HEK293T (cell line): ENCODE results near the gene COQ8B.

Experiments used
- CTCF ChIA-PET: fragments of 350-600 bp; formaldehyde crosslinking; extraction: SDS; loops from one replicate; lab custom pipeline; 2021; ENCODE audit warnings: antibody characterized with exemption, inconsistent platforms; lab: Yijun Ruan, JAX
- POLR2A ChIA-PET: fragments of 350-600 bp; formaldehyde crosslinking; extraction: SDS; loops from one replicate; lab custom pipeline; 2020; ENCODE audit warnings: antibody characterized with exemption, inconsistent platforms; lab: Yijun Ruan, JAX
- DNase-seq: peaks from one replicate; pipeline ENCODE4 v3.0.0; 2012; ENCODE audit warnings: mixed read lengths; ENCODE audit errors: extremely low spot score
- ARNT ChIP-seq: fragments of 450-650 bp; IDR thresholded peaks from 2 replicates; pipeline ENCODE4 v1.6.1; 2017; ENCODE audit warnings: mild to moderate bottlenecking
- BHLHE40 ChIP-seq: fragments of 450-650 bp; IDR thresholded peaks from 2 replicates; pipeline ENCODE4 v1.6.1; 2016; ENCODE audit warnings: mild to moderate bottlenecking, moderate library complexity, borderline replicate concordance
- CTBP1 ChIP-seq: fragments of 450-650 bp; IDR thresholded peaks from 2 replicates; pipeline ENCODE4 v1.6.1; 2016; ENCODE audit warnings: borderline replicate concordance
- ELF4 ChIP-seq: fragments of 450-650 bp; IDR thresholded peaks from 2 replicates; pipeline ENCODE4 v1.6.1; 2017; ENCODE audit warnings: antibody characterized with exemption
- FOXA1 ChIP-seq: fragments of 450-650 bp; IDR thresholded peaks from 2 replicates; pipeline ENCODE4 v1.6.1; 2016; ENCODE audit warnings: mild to moderate bottlenecking
- FOXK2 ChIP-seq: fragments of 450-650 bp; IDR thresholded peaks from 2 replicates; pipeline ENCODE4 v1.6.1; 2016; ENCODE audit warnings: mild to moderate bottlenecking
- FOXM1 ChIP-seq: fragments of 450-650 bp; IDR thresholded peaks from 2 replicates; pipeline ENCODE4 v1.6.1; 2017; ENCODE audit warnings: mild to moderate bottlenecking, borderline replicate concordance
- HDGF ChIP-seq: fragments of 450-650 bp; IDR thresholded peaks from 2 replicates; pipeline ENCODE4 v1.6.1; 2017; ENCODE audit warnings: antibody characterized with exemption, borderline replicate concordance
- L3MBTL2 ChIP-seq: fragments of 450-650 bp; conservative IDR thresholded peaks from 2 replicates; pipeline ENCODE4 v1.6.1; 2016; ENCODE audit warnings: mild to moderate bottlenecking
- LEF1 ChIP-seq: fragments of 450-650 bp; IDR thresholded peaks from 2 replicates; pipeline ENCODE4 v1.6.1; 2017; ENCODE audit warnings: mild to moderate bottlenecking, borderline replicate concordance
- NFRKB ChIP-seq: fragments of 450-650 bp; IDR thresholded peaks from 2 replicates; pipeline ENCODE4 v1.6.1; 2016; ENCODE audit warnings: mild to moderate bottlenecking, moderate library complexity
- PKNOX1 ChIP-seq: fragments of 450-650 bp; IDR thresholded peaks from 2 replicates; pipeline ENCODE4 v1.6.1; 2016
- SP1 ChIP-seq: fragments of 450-650 bp; IDR thresholded peaks from 2 replicates; pipeline ENCODE4 v1.6.1; 2017
- SUZ12 ChIP-seq: fragments of 450-650 bp; IDR thresholded peaks from 2 replicates; pipeline ENCODE4 v1.6.1; 2016; ENCODE audit warnings: mild to moderate bottlenecking
- TARDBP ChIP-seq: fragments of 450-650 bp; IDR thresholded peaks from 2 replicates; pipeline ENCODE4 v1.6.1; 2016
- ZNF384 ChIP-seq: fragments of 450-650 bp; IDR thresholded peaks from 2 replicates; pipeline ENCODE4 v1.6.1; 2016

Gene COQ8B

DNA sequence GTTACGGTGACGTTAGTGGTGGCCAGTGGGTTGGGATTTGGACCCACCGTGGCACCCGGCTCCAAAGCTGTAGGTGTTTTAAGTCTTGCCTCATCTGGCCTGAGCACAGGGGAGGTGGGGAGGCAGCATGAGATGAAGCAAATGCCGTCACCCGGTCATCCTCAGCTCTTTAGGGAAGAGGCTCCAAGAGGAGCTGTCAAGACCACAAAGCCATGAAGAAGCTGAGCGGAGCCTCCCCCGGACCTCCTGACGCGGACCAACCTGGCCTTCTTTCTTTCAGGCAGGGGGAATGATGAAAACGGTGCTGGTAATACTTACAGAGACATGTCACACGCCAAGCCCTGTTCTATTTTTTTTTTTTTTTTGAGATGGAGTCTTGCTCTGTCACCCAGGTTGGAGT lies 26.2 kb upstream of the COQ8B start:
- ChIA-PET CTCF (interaction anchor here (0.7 kb wide), 1 partner anchor 22 kb away, joined by 3 read pairs; no protein-coding TSS in a partner anchor), POLR2A (interaction anchor here (0.9 to 3.3 kb wide), 2 partner anchors 8 to 80 kb away, joined by 3 to 17 read pairs; partner anchors contain the start of genes ACTMAP and SNRPA)
- TF ChIP-seq PKNOX1, result no peak
- no peak for TF ChIP-seq HDGF
- TF ChIP-seq SP1, result no peak
- no peak for TF ChIP-seq L3MBTL2
- TF ChIP-seq FOXK2, result no peak
- TF ChIP-seq ELF4, result no peak
- TF ChIP-seq FOXM1, result no peak
- TF ChIP-seq ZNF384, result no peak
- no peak for TF ChIP-seq NFRKB
- TF ChIP-seq BHLHE40, result no peak
- no peak for TF ChIP-seq TARDBP
- no peak for TF ChIP-seq LEF1
- TF ChIP-seq ARNT, result no peak
- no peak for TF ChIP-seq CTBP1
- no peak for TF ChIP-seq SUZ12
- no peak for TF ChIP-seq FOXA1
- no peak for DNase-seq

- CTCF ChIA-PET, result no interaction called here
- POLR2A ChIA-PET, result interaction anchor here (0.9 to 3.3 kb wide), 4 partner anchors 8 to 79 kb away, joined by 3 to 17 read pairs (median 4); partner anchors contain the start of genes ACTMAP, COQ8B, ITPKC and SNRPA
- DNase-seq, result no peak
- TF ChIP-seq L3MBTL2 (no peak), FOXM1 (no peak), HDGF (no peak), ZNF384 (no peak), SP1 (no peak), ELF4 (no peak), PKNOX1 (no peak), LEF1 (no peak), TARDBP (no peak), BHLHE40 (no peak)
These were observed 25.8 kb upstream of the COQ8B start for GRCh38 chr19:40742477-40742876.

DNA sequence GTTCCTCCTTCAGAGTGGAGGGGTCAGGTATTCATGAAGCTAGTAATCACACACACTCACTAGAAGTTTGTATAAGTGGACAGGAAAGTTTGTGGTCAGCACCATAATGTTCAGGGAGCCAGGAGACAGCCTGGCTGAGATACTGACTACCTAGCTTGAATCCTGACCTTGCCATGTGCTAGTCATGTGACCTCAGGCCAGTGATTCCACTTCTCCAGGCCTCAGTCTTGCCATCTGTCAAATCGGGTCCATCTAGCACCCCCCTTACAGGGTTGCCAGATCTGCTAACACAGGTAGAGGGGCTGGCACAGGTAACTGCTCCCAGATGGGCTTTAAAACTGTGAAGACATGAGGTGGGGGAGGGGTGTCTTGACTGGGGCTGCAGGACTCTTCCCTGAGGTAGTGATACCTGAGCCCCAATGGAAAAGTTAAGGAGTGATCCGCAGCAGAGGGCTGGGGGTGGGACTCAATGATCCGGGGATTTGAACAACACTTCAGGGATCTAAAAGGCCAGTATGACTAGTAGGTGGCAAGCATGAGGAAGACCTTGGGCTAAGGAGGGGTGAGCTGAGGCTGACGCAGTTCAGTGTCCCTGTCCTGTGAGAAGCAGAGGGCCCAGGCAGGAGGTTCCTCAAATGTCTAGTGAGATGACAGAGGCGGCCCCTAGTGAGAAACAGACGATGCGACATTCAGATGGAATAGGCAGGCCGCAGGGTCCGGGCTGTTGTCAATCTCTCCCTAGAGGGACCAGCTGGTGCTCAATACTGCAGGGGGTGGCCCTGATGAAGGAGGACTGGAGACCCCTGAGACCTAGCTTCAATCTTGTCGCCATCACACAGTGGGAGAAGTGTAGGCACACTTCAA lies 25.1 kb upstream of the COQ8B start:
- ChIA-PET POLR2A (interaction anchor here (1.1 to 3.3 kb wide), 3 partner anchors 9 to 56 kb away, joined by 3 to 17 read pairs (median 6); partner anchors contain the start of genes ACTMAP, COQ8B, ITPKC and SNRPA), CTCF (interaction anchor here (0.5 to 0.6 kb wide), 2 partner anchors 191 to 378 kb away, joined by 3 to 8 read pairs; no protein-coding TSS in a partner anchor)
- no peak for TF ChIP-seq TARDBP
- TF ChIP-seq PKNOX1, result no peak
- no peak for TF ChIP-seq ELF4
- no peak for TF ChIP-seq FOXM1
- TF ChIP-seq NFRKB, result no peak
- TF ChIP-seq ARNT, result no peak
- TF ChIP-seq SP1, result no peak
- TF ChIP-seq ZNF384, result no peak
- TF ChIP-seq BHLHE40, result no peak
- TF ChIP-seq L3MBTL2, result no peak
- no peak for TF ChIP-seq FOXK2
- no peak for TF ChIP-seq FOXA1
- no peak for TF ChIP-seq CTBP1
- TF ChIP-seq HDGF, result no peak
- TF ChIP-seq LEF1, result no peak
- DNase-seq, result no peak

DNA sequence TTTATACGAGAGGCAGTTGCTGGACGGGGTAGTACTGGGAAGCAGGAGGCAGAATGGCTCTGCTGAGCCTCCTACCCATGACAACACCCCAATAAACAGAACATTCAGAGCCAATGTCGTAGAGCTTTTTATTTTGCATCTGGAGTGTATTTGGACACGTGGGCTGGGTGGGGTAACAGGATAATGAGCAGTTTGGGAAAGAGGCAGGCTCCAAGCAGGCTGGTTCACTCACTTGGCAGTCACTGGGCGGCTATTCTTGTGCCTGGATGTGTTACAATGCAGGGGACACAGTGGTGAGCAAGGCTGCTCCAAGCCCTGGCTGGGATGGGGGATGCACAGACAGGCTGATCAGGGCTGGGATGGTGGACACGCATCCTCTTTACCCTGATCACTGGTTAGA lies 24.1 kb upstream of the COQ8B start:
- DNase-seq, result no peak
- ChIA-PET POLR2A (interaction anchor here (3.3 kb wide), 1 partner anchor 10 kb away, joined by 17 read pairs; the partner anchor contains the start of genes ACTMAP and SNRPA), CTCF (interaction anchor here (0.5 kb wide), 1 partner anchor 190 kb away, joined by 3 read pairs; no protein-coding TSS in a partner anchor)
- TF ChIP-seq FOXA1 (no peak), NFRKB (no peak)

- POLR2A ChIA-PET, result interaction anchor here (0.6 to 3.3 kb wide), 3 partner anchors 11 to 23 kb away, joined by 4 to 17 read pairs (median 4); partner anchors contain the start of genes ACTMAP, ITPKC and SNRPA
- DNase-seq, result no peak
- TF ChIP-seq SUZ12, result no peak
- TF ChIP-seq ZNF384, result no peak
- TF ChIP-seq TARDBP, result no peak
- TF ChIP-seq ELF4, result no peak
- no peak for TF ChIP-seq NFRKB
- TF ChIP-seq LEF1, result no peak
- no peak for TF ChIP-seq FOXM1
- TF ChIP-seq BHLHE40, result no peak
- no peak for TF ChIP-seq CTBP1
- no peak for TF ChIP-seq L3MBTL2
- CTCF ChIA-PET, result interaction anchor here (0.7 kb wide), 1 partner anchor 600 kb away, joined by 3 read pairs; no protein-coding TSS in a partner anchor
These were observed 23.4 kb upstream of the COQ8B start for GRCh38 chr19:40739871-40740703.
